Measurements from ENCODE around the gene SEMA3G.

The SEMA3G gene

DNA sequence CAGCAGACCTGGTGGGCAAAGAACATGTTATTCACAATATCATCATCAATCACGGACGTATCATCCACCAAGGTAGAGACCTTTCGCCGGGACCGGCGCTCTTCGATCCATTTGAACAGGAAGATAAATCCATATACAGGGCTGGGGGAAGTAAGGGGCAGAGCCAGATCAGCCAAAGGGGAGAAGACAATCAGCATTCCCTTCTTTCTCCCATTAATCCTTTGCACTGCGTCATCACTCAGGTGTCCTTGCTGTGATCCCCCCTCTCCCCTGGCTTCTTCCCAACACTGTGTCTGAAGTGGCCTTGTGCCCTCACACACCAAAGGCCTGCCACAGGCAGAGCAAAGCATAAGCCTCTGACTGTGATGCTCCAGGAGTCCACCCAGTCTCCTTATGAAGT, 36.4 kb downstream of the SEMA3G start:
- no peak for DNase-seq (ENCODE audit: low spot score)

DNA sequence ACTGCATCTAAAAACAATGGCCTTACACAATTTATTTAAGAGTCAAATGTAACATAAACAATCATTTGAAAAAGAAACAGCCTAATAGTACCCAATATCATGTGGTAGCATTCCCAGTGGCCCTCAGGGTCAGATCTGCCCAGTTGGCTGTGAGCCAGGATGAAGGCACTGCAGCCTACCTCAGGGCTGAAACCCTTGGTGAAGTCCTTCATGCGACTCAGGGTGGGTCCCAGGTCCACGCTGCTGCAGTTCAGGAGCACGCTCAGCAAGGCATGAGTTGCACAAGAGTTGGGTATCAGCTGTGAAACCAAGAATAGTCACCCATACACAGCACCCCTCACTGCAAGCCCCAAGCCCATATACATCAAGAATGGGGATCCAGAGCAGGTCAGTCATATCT, 37.1 kb downstream of the SEMA3G start:
- no peak for DNase-seq (ENCODE audit: low spot score)

DNA sequence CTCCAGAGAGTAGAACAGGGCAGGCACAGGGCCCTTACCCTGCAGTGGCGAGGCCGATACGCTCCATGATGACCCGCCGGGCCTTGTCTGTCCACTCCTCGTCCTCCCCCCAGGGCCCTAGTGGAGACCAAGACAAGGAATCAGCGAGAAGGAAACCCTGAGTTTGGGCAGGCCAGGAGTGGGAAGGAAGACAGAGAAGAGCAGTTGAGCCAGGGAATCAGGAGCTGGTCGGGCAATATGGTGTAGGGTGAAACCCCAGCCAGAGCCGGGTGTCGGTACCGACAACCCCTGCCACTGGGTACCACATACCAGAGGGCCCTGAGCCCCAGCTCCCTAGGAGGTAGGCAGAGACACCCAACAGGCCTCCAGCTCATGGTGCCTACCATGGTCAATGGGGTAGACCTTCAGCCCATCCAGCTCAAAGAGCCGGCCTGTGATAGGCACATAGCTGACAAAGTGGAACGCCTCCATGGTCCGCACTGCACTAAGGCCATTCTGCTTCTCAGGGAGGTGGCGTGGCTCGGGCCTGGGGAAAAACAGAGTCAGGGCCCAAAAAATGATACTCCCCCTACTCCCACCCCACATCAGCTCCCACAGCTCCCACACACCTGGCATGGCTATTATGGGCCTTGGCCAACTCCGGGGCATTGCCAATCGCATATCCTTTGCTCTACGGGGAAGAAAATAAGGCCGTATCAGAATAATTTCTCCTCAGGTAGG, 38.0 kb downstream of the SEMA3G start:
- no peak for DNase-seq (ENCODE audit: low spot score)

DNA sequence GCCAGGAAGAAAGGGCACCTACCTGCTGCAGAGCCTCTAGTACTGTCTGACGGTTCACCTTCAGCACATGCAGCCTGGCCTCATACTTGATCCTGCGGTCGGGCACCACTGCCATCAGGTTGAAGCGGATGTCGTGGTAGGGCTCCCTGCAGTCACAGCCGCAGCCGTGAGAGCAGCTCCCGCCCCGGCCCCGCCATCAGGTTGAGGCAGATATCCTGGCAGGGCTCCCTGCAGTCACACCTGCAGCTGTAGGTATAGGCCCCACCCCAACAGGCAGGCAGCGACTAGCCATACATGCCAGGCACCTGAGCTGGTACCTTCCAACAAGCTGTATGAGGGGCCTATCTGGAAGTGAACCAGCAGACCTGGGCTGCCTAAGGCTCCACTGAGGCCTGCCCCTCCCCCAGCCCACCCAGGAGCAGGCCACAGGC, 38.7 kb downstream of the SEMA3G start:
- no peak for DNase-seq (ENCODE audit: low spot score)

DNA sequence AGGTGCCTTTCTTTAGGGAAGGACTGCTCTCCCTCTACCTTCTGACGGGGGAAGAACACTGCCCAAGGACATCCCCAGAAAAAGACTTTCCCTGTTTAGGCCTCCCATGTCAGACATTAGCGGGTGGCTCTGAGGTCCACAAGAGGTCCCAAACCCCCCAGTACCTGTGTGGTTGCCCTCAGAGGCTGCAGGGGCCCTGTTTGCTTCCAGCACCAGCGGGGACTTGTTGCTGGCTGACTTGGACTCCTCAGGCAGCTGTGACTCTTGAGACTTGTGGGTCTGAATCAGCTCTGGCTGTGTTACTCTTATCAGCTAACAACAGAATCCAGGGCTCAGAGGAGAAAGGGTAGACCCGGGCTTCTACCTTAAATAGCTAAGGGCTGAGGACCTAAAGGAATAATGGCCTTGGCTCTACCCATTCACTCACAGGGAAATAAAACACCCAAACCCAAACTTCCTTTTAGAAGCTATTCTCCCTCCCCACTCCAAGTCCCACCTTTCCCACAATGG, 39.2 kb downstream of the SEMA3G start:
- DNase-seq (ENCODE audit: low spot score) = no peak

DNA sequence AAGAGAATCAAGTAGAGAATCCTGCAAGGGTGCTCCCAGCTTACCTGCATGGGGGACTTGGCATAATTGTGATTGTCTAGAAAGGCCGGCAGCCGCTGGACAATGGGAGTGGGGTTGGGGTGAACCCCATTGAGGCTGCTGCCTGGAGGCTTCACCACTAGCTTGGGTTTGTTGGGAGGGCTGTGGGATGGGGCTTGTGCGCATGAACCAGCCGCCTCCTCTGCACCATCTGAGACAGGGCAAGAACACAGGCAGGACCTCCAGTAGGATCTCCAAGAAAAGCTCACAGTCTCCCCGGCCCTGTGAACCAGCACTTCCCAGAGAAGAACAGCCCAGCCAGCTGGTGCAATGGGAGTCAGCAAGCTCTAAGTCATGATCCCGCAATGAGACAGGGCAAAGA, 39.8 kb downstream of the SEMA3G start:
- DNase-seq (ENCODE audit: low spot score) = no peak

DNA sequence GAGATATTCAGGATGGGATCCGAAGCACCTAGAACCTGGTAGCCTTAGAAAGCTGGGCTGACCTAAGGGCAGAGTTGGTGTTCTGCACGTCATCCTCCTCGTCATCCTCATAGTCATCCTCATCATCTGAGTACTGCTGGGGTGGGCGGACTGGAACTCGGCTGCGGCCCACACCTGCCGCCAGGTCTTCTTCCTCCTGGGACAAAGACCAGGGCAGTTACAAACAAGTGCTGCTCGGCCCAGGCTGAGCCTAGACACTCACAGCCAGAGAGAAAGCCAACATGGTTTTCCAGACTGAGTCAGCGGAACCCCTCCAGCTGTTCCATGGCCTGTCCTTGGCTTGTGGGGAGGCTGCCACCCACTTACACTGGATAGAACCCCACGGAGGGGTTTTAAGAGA, 40.5 kb downstream of the SEMA3G start:
- DNase-seq (ENCODE audit: low spot score) = no peak

DNA sequence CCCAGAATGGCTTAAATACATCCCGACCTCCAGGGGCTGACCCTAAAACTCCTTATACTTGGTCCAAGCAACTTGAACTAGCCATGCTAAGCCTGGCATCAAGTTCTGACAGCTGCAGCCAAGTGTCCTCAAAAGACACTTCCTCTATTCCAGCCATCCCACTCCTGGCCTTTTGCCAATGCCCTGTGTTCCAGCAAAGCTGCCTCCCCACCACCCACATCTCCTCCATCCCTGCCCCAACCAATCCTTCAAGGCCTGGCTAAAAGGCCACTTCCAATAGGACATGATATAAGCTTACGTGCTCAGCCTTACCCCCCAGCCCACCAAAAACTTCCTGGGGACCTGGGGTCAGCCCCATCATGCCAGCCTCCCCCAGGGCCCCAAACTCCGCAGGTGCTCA, 40.9 kb downstream of the SEMA3G start:
- DNase-seq (ENCODE audit: low spot score) = no peak

DNA sequence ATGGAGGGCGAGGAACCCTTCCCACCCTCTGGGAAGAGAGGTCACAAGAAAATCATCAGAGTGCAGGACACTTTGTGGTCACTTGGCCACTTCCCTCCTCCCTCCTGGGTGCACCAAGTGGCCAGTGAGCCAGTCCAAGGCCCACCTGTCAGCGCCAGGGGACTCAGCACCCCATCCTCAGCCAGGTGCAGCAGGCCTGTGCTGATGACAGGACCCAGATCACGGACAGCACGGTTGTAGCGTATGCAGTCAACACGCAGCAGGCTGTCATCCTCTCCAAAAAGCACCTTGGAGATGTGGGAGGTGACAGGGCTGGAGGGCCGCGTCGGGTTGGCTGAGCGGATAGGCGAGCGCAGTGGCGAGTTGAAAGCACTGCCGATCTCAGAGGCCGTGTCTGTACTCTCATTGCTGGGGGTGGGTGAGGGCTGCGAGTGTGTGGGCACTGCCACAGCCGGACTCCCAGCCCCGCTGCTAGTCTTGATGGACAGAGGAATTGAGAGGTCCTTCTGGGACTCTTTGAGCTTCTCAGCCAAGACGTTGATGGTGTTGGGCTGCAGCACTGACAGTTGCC, 41.5 kb downstream of the SEMA3G start:
- no peak for DNase-seq (ENCODE audit: low spot score)

DNA sequence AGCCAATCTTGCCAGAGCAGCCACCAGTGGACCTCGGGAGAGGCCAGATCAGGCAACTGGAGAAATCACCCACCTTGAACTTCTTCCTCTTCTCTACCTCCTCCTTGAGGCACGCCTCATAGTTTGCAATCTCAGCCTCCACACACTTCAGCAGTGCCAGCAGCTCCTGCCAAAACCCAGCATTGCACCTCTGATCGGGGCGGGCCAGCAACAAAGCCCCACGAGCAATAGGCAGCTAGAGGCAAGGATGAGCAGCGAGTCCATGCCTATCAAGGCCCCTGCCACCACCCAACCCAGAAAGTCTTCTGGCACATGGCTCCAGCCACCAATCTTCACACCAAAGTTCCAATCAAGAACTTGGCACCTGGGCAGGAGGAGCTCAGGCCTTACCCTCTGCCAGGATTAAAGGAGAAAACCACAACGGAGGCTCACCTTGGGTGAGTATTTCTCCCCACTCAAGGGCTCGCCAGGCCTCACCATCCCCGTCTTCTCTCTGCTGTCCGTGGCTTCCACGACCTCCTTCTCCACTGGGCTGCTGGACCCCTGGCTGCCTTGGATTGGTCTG, 42.1 kb downstream of the SEMA3G start:
- no peak for DNase-seq (ENCODE audit: low spot score)

DNA sequence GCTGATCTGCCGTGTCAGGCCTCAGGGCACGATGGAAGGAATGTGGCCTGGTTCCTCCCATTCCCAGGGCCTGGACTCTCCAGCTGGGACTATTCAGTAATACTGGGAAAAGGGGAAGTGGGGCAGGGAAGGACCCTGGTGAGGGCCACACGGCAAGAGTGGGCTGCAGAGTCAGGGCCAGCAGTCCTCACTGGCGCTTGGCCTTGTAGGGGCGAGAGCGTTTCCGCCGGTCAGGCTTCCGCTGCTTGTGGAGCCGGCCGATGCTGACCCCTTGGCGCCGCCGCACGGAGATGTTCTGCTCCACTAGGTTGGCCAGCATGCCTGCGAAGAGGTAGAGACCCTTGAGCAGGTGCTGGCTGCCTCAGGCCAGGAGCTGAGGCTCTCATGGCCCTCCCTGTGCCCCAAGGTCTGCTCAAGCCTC, 42.8 kb downstream of the SEMA3G start:
- DNase-seq (ENCODE audit: low spot score) = no peak

DNA sequence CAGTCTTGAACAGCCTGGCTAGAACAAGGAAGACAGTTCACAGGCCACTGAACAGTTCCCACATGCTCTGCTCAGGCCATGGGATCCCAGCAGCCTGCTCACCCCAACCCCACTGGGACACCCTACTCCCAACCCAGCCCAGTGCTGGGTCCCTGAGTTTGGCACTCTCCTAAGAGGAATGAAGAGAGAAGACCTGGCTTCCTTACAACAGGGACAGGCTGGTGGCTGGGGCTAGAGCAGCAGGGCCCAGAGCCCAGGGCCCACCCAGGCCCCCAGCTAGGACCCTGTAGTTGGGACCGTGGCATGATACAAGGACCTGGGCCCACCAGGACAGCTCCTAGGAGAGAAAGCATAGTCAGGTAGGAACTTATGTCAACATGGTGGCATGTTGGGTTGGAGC, 43.4 kb downstream of the SEMA3G start:
- DNase-seq (ENCODE audit: low spot score) = no peak

DNA sequence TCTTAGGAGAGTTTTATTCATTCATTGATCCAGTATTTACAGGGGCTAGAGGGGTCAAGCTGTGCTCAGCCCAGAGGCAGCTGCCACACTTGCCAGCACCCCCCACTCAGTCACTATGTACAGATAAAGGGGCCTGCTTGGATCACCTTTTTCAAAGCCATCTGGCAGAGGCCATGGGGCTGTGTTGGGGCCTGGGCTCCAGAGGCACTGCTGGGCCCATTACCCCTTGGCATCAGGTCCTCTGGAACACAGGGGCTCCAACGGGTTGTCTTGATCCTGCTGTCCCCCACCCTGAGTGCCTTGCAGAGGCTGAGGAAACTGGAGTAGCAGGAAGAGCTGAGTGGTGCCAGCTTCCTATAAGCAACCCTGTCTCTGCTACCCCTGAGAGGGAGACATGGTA, 43.9 kb downstream of the SEMA3G start:
- DNase-seq (ENCODE audit: low spot score) = no peak

DNA sequence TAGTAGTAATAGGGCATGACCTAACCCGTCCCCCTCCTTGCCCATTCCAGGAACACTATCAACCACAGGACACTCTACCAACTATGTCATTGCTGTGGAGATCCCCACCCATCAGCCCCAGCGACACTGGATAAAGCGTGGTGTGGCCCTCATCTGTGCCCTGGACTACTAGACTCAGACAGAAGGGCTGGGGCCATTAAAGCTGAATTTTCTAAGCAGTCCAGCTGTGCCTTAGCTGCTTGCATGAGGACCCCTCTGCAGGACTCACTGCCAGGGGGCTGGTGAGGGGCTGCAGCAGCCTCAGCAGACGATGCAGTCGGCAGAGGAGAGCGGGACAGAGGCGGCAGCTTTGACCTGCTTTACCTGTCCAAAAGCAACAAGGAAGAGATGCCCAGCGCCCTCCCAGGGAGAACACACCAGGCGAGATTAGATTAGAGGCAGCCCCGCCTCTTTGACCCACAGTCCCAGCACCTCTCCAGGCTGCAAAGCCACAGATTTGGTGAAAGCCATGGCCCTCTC, 44.6 kb downstream of the SEMA3G start:
- DNase-seq (ENCODE audit: low spot score) = no peak

DNA sequence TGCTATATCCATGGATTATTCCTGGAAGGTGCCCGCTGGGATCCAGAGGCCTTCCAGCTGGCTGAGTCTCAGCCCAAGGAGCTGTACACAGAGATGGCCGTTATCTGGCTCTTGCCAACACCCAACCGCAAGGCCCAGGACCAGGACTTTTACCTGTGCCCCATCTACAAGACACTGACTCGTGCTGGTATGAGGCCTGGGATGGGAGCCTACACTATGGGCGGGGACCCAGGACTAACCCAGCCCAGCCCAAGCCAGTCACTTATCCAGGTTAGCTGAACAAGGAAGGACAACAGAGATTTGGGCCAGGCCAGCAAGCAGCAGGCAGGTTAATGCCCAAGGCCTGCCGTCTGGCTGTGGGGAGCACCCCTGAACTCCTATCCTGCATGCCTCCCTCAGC, 45.3 kb downstream of the SEMA3G start:
- no peak for DNase-seq (ENCODE audit: low spot score)

DNA sequence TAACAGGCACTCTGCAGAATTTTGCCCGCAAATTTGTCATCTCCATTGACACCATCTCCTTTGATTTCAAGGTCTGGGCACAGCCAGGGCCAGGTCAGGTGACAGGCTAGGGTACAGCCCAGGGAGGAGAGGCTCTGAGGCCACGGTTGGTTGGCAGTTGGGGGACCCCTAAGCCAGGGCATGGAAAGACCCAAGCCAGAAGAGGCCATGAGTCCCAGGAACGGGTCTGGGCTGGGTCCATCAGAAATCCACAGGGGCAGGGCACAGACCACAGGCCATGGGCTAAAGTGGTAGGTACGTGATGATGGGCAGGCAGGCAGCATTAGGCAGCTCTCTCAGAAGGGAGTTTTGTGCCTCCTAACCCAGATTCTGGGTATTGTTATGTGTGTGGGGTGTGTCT, 45.8 kb downstream of the SEMA3G start:
- DNase-seq (ENCODE audit: low spot score) = no peak

DNA sequence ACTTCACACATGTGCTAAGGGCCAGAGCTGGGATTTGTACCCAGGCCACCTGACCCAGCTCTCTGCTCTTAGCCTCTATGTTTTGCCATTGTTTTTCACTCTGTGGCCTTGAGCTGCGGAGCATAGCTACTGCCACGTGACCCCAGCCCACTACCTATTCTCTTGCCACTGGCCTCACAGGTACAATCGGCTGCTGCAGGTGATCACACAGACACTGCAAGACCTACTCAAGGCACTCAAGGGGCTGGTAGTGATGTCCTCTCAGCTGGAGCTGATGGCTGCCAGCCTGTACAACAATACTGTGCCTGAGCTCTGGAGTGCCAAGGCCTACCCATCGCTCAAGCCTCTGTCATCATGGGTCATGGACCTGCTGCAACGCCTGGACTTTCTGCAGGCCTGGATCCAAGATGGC, 46.2 kb downstream of the SEMA3G start:
- DNase-seq (ENCODE audit: low spot score) = no peak

DNA sequence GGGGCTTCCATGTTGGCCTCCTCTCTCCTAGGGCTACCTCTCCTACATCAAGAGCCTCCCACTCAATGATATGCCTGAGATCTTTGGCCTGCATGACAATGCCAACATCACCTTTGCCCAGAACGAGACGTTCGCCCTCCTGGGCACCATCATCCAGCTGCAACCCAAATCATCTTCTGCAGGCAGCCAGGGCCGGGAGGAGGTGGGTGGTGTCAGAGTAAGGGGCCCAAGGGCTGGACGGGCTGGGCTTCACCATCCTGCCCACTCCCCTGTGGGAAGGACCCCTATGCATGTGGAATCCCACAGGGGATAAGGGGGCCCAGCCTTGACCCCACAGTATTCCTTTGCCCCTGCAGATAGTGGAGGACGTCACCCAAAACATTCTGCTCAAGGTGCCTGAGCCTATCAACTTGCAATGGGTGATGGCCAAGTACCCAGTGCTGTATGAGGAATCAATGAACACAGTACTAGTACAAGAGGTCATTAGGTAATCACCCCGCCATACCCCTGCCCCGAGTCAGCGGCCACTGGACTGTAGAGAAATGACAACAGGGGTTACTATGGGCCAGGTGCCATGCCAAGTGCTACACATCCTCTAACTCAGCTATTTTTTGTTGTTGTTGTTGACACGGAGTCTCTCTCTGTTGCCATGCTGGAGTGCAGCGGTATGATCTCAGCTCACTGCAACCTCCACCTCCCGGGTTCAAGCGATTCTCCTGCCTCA, 47.1 kb downstream of the SEMA3G start:
- no peak for DNase-seq (ENCODE audit: low spot score)

DNA sequence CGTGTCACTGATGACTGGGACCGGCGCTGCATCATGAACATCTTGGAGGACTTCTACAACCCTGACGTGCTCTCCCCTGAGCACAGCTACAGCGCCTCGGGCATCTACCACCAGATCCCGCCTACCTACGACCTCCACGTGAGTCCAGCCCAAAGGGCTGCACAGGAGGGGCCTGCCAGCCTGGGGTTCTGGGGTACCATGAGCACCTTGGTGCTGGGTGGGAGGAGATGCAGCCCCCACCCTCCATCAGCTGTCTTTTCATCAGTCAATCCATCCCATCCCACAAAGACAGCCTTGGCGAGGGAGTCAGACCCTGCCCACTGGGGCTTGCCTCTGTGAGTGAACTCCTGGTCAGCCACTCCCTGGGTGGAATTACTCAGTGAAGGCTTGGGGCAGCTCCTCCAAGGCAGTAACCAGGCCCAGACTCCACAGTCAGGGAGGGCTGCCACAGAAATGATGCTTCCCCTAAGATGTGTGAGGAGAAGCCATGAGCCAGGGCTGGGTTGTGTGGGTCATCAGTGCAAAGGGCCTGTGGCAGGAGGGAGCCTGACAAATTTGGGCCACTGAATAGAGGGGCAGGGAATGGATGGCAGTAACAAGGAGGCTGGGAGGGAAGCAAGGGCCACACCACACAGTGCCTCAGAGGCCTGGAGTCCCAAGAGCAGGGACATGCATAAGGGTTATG, 47.9 kb downstream of the SEMA3G start:
- DNase-seq (ENCODE audit: low spot score) = no peak

DNA sequence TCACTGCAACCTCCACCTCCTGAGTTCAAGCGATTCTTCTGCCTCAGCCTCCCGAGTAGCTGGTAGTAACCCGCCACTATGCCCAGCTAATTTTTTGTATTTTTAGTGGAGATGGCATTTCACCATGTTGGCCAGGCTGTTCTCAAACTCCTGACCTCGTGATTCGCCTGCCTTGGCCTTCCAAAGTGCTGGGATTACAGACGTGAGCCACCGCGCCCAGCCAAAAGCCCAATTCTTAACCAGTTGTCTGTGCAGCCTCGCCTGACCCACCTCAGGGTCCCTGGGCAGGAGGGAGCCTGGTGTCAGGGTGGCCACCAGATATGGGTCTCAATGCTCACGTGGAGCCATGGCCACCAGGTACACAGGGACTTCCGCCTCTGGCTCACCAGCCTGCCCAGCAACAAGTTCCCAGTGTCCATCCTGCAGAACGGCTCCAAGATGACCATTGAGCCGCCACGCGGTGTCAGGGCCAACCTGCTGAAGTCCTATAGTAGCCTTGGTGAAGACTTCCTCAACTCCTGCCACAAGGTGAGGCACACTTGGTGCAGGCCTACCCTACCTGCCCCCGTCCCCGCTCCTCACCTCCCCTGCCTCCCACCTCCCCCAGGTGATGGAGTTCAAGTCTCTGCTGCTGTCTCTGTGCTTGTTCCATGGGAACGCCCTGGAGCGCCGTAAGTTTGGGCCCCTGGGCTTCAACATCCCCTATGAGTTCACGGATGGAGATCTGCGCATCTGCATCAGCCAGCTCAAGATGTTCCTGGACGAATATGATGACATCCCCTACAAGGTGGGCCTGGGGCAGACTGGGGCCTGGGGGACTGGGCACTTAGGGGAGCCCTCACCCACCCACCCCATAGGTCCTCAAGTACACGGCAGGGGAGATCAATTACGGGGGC, 48.6 kb downstream of the SEMA3G start:
- DNase-seq (ENCODE audit: low spot score) = no peak

DNA sequence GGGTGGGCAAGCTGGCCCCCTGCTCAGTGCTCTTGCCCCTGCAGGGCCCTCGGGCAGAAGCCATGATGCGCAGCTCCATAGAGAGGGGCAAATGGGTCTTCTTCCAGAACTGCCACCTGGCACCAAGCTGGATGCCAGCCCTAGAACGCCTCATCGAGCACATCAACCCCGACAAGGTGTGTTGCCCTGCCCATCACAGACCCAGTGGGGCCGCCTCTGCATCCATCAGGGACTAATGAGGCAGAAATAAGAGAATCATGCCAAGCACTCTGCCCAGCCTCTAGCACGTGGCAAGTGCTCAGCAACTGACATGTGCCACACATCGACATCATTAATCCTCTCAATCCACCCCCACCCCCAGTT, 49.4 kb downstream of the SEMA3G start:
- no peak for DNase-seq (ENCODE audit: low spot score)

Measured in Ammon's horn (tissue), 1 donor.